ENCODE data around the gene SLC12A6. TPM values are rescaled to one million over a fixed set of nuclear protein-coding genes. Genes with fewer than 3 reads are reported as not detected.

Gene SLC12A6
- total and polyA plus RNA-seq, 2 of the 13 experiments (the other 11 are each of a cell fraction or from before 2014, with no cell fraction given), result 15.2 to 30.1 TPM

DNA sequence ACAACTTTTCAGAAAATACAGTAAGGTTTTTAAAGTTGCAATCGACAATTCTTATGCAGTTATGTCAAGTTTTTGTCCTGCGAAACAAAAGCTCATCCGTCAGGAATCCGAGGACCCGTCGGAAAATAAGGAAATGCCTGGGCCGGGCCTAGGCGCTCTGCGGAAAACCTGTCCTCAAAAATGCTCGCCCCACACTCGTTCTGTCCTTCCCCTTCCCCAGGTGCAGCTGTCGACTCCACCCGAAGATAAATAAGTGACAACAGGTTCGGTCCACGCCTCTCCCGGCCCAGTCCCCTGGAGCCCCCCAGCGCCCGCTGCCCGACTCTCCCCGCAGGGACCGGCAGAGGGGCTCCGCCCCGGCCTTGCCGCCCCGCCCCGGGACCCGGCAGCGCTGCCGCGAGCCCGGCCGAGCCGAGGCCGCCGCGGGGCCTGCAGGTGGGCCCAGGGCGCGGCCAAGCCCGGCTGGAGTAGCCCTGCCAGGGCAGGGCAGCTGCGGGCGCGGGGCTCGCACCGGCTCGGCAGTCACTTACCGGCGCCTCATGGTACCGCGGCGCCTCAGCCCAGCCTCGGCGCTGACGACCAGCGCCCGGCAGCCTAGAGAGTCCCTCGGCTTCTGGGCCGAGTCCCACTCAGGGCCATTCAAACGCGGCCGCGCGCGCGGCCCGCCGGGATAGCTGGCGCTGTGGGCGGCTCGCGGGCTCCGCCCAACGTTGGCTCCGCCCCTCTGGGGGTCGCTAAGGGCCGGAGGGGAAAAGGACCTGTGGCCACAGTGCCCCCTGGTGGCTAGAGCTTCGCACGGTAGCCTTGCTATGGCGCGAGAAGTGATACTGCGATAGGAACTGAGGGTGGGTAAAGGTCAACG lies 127.9 kb downstream of the SLC12A6 start, which contains the start of gene KATNBL1 (continued):
- TF ChIP-seq, protein P1, sequence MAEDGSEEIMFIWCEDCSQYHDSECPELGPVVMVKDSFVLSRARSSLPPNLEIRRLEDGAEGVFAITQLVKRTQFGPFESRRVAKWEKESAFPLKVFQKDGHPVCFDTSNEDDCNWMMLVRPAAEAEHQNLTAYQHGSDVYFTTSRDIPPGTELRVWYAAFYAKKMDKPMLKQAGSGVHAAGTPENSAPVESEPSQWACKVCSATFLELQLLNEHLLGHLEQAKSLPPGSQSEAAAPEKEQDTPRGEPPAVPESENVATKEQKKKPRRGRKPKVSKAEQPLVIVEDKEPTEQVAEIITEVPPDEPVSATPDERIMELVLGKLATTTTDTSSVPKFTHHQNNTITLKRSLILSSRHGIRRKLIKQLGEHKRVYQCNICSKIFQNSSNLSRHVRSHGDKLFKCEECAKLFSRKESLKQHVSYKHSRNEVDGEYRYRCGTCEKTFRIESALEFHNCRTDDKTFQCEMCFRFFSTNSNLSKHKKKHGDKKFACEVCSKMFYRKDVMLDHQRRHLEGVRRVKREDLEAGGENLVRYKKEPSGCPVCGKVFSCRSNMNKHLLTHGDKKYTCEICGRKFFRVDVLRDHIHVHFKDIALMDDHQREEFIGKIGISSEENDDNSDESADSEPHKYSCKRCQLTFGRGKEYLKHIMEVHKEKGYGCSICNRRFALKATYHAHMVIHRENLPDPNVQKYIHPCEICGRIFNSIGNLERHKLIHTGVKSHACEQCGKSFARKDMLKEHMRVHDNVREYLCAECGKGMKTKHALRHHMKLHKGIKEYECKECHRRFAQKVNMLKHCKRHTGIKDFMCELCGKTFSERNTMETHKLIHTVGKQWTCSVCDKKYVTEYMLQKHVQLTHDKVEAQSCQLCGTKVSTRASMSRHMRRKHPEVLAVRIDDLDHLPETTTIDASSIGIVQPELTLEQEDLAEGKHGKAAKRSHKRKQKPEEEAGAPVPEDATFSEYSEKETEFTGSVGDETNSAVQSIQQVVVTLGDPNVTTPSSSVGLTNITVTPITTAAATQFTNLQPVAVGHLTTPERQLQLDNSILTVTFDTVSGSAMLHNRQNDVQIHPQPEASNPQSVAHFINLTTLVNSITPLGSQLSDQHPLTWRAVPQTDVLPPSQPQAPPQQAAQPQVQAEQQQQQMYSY (CRISPR knock-in tag; IDR thresholded peaks at IDR 0.05), result peak; percentile 53; the same call in 1 of the 2 replicates
- TF ChIP-seq PRPF4 (IDR thresholded peaks at IDR 0.05; ENCODE audit: low read depth, low read length, poor library complexity, severe bottlenecking) (no peak), RFX1 (IDR thresholded peaks at IDR 0.05) (no peak), MXD4 (CRISPR knock-in tag; IDR thresholded peaks at IDR 0.05) (peak; percentile 69; the same call in 1 of the 2 replicates), NCOA1 (CRISPR knock-in tag; IDR thresholded peaks at IDR 0.05) (no peak), ZNF230 (CRISPR knock-in tag; IDR thresholded peaks at IDR 0.05) (0 out of 2 replicates have a peak, but pooled peaks have one; percentile 62), ZMYM3 (CRISPR knock-in tag; IDR thresholded peaks at IDR 0.05) (peak; percentile 63; the same call in 1 of the 2 replicates), GABPB1 (CRISPR knock-in tag; IDR thresholded peaks at IDR 0.05) (peak; percentile 79), SP5 (CRISPR knock-in tag; IDR thresholded peaks at IDR 0.05; ENCODE audit: borderline replicate concordance, low read depth) (peak; percentile 45; the same call in 1 of the 2 replicates), ZNF589 (CRISPR knock-in tag; conservative IDR thresholded peaks at IDR 0.05) (no peak), SPEN (CRISPR knock-in tag; IDR thresholded peaks at IDR 0.05; ENCODE audit: low read depth) (peak; percentile 74; the same call in 1 of the 2 replicates), HNF4G (IDR thresholded peaks at IDR 0.05; ENCODE audit: borderline replicate concordance, low read depth, low read length) (no peak), HNF4G (CRISPR knock-in tag; IDR thresholded peaks at IDR 0.05; ENCODE audit: borderline replicate concordance, low read depth) (no peak), ZNF121 (CRISPR knock-in tag; IDR thresholded peaks at IDR 0.05) (peak; percentile 54; the same call in 1 of the 2 replicates), BRCA1 (CRISPR knock-in tag; IDR thresholded peaks at IDR 0.05) (no peak), MTF1 (CRISPR knock-in tag; IDR thresholded peaks at IDR 0.05) (0 out of 2 replicates have a peak, but pooled peaks have one; percentile 54), ZFX (CRISPR knock-in tag; IDR thresholded peaks at IDR 0.05; ENCODE audit: low read depth) (peak; percentile 97), ZNF629 (CRISPR knock-in tag; conservative IDR thresholded peaks at IDR 0.05) (no peak), ZNF772 (CRISPR knock-in tag; IDR thresholded peaks at IDR 0.05) (no peak), HDAC1 (CRISPR knock-in tag; IDR thresholded peaks at IDR 0.05) (no peak), MXD1 (CRISPR knock-in tag; IDR thresholded peaks at IDR 0.05) (peak; percentile 66; the same call in 1 of the 2 replicates), ZBTB1 (CRISPR knock-in tag; IDR thresholded peaks at IDR 0.05; ENCODE audit: borderline replicate concordance) (no peak), TARDBP (CRISPR knock-in tag; IDR thresholded peaks at IDR 0.05) (no peak), ZNF136 (CRISPR knock-in tag; IDR thresholded peaks at IDR 0.05; ENCODE audit: low read depth) (no peak), ZBTB38 (CRISPR knock-in tag; IDR thresholded peaks at IDR 0.05) (no peak), ZBTB21 (CRISPR knock-in tag; IDR thresholded peaks at IDR 0.05) (no peak)
- TF ChIP-seq, protein P2, sequence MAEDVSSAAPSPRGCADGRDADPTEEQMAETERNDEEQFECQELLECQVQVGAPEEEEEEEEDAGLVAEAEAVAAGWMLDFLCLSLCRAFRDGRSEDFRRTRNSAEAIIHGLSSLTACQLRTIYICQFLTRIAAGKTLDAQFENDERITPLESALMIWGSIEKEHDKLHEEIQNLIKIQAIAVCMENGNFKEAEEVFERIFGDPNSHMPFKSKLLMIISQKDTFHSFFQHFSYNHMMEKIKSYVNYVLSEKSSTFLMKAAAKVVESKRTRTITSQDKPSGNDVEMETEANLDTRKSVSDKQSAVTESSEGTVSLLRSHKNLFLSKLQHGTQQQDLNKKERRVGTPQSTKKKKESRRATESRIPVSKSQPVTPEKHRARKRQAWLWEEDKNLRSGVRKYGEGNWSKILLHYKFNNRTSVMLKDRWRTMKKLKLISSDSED (CRISPR knock-in tag; IDR thresholded peaks at IDR 0.05), result no peak

Data from HepG2 (cell line).